Limb (tissue), 2 donors: ENCODE data around the gene PLPPR5.

Experiments used
- DNase-seq, 2 donors: peaks; one replicate each; pipeline ENCODE4 v3.0.0-alpha.2; 2016; ENCODE audit errors: extremely low spot score in 2 of 2

The PLPPR5 gene

DNA sequence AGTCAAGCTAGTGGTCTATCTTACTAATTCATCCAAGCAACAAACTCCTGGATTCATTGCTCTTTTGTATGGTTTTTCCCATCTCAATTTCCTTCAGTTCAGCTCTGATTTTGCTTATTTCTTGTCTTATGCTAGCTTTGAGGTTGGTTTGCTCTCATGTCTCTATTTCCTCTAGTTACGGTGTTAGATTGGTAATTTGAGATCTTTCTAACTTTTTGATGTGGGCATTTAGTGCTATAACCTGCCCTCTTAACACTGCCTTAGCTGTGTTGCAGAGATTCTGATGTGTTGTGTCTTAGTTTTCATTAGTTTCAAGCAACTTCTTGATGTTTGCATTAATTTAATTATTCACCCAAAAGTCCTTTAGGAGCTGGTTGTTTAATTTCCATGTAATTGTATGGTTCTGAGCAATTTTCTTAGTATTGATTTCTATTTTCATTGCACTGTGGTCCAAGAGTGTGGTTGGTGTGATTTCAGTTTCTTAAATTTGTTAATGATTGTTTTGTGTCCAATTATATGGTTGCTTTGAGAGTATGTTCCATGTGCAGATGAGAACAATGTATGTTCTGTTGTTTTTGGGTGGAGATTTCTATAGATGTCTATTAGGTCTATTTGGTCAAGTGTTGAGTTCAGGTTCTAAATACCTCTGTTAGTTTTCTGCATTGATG is 154.6 kb downstream of the PLPPR5 start:
- DNase-seq = no peak

DNA sequence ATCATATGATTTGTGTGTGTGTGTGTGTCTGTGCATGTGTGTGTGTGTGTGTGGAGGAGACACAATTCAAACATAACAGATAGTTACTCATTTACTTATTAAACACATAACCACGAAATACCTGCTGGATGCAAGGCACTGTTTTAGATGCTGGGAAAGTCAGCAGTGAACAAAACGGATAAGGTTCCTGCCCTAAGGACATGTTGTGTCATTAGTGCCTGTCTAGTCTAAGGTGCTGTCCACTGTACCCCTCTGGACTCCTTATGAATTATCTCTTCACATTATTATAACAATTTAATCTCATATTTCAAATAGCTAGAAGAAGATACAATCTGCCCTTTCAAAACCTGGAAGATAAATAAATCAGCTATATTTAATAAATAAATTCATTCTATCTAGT is 162.4 kb downstream of the PLPPR5 start:
- no peak for DNase-seq
